OCI-M1 (cell line): ENCODE results near the gene ZNF614.
"Not testable (repeated sequence)": the region's sequence is repeated elsewhere in the genome, so short reads cannot be mapped to it uniquely, and the experiment has no call there.

Experiments
- DNase-seq: peaks from one replicate; lab custom pipeline; 2025; lab: John Stamatoyannopoulos, UW

The ZNF614 gene

GRCh38 chr19:52028027-52028779, at the start of gene ZNF614:
Gene ZNF614 (minus strand): TSS chr19:52028379. CDS start chr19:52025745, 2,634 bp downstream.
- peak; percentile 93 for DNase-seq

- no peak for DNase-seq
Measured at GRCh38 chr19:52070496-52070895, 42.3 kb upstream of the ZNF614 start.

GRCh38 chr19:52069653-52070052, 41.5 kb upstream of the ZNF614 start:
- no peak for DNase-seq

- DNase-seq = no peak
Measured at GRCh38 chr19:52066258-52066863, 38.2 kb upstream of the ZNF614 start.

- no peak for DNase-seq
Measured at GRCh38 chr19:52065399-52065798, 37.2 kb upstream of the ZNF614 start.

GRCh38 chr19:52056480-52056879, 28.3 kb upstream of the ZNF614 start:
- not testable (repeated sequence) for DNase-seq

- DNase-seq = not testable (repeated sequence)
Measured at GRCh38 chr19:52051736-52052135, 23.6 kb upstream of the ZNF614 start.

GRCh38 chr19:52048555-52049501, 20.6 kb upstream of the ZNF614 start, which contains the start of gene ZNF432:
Gene ZNF432 (minus strand): TSS chr19:52048838. CDS start chr19:52046868, 1,970 bp downstream.
- peak; percentile 99 for DNase-seq

GRCh38 chr19:52039169-52039568, 11.0 kb upstream of the ZNF614 start:
- DNase-seq = no peak

- no peak for DNase-seq
Measured at GRCh38 chr19:52034051-52034728, 6.0 kb upstream of the ZNF614 start.

- DNase-seq = no peak
Measured at GRCh38 chr19:52028780-52029123, 573 bp upstream of the ZNF614 start.

- not testable (repeated sequence) for DNase-seq
Measured at GRCh38 chr19:52026255-52026990, 1.8 kb downstream of the ZNF614 start.

- DNase-seq = not testable (repeated sequence)
Measured at GRCh38 chr19:52024478-52024877, 3.7 kb downstream of the ZNF614 start.

GRCh38 chr19:52022193-52022592, 6.0 kb downstream of the ZNF614 start:
- no peak for DNase-seq

- no peak for DNase-seq
Measured at GRCh38 chr19:52020506-52020905, 7.7 kb downstream of the ZNF614 start.

- no peak for DNase-seq
Measured at GRCh38 chr19:52010674-52011073, 17.5 kb downstream of the ZNF614 start.

- peak; percentile 95 for DNase-seq
Measured at GRCh38 chr19:52007806-52008557, 20.2 kb downstream of the ZNF614 start, which contains the start of gene ZNF615. Gene ZNF615 (minus strand): TSS chr19:52008211. CDS start chr19:52003711, 4,500 bp downstream.

GRCh38 chr19:52007451-52007805, 20.8 kb downstream of the ZNF614 start:
- DNase-seq = no peak

- DNase-seq = peak; percentile 16
Measured at GRCh38 chr19:51994048-51994644, 34.0 kb downstream of the ZNF614 start.

GRCh38 chr19:51993422-51993821, 34.8 kb downstream of the ZNF614 start:
- no peak for DNase-seq
